ENCODE measurements around the gene WTIP. TPM values are rescaled to one million over a fixed set of nuclear protein-coding genes. Genes with fewer than 3 reads are reported as not detected.

The WTIP gene
- total RNA-seq, 1 experiment from 2014 or later: 32.5 TPM

DNA sequence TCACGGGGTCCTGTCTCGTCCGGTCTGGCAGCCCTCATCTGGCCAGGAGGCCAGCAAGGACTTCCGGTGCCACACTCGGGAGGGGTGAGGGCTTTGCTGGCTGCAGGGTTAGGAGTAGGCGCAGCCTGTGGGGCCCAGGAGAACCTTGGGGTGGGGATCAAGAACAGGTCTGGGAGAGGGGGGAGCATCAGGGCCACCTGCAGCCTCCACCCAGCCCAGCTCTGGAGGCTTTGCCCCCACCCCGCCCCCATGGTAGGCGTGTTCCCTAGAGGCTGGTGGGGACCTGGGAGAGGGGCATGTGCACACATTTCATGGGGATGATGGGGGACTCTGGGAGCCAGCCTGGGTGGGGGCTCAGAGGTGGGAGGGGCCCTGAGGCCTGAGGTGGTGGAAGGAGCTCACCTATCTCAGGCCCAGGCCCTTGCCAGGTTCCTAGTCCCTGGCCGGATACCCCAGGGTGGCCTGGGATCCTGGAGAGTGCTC is 23.3 kb downstream of the WTIP start:
- Mint-ChIP-seq H3K4me1 (peaks cover 14 to 18% of the 10 kb centered on the region in 2 experiments), H3K4me3 (no peak overlapping the region), H3K27me3 (ENCODE audit: low read depth) (peaks cover 11% of the 10 kb centered on the region), H3K36me3 (ENCODE audit: insufficient read depth in 1 of 3, low read depth in 3 of 3) (peaks cover 0 to 2% (median 0%) of the 10 kb centered on the region in 3 experiments; a peak in 2 of 7 replicates), H3K27ac (no peak overlapping the region), H3K9me3 (no peaks in the 10 kb centered on the region)
- Histone ChIP-seq H3K23ac (ENCODE audit: insufficient read length, low read depth, low read length) (no peak overlapping the region), H3K27ac (ENCODE audit: insufficient read length, low read depth, low read length) (no peak overlapping the region), H3K4me2 (ENCODE audit: insufficient read depth, insufficient read length, low read length) (no peak overlapping the region), H3K14ac (ENCODE audit: insufficient read depth, low read length) (no peak overlapping the region), H3T11ph (ENCODE audit: low read length) (no peak overlapping the region), H3K79me1 (ENCODE audit: insufficient read depth, low read depth, low read length, poor library complexity, severe bottlenecking) (no peaks in the 10 kb centered on the region), H3K4ac (ENCODE audit: low read depth, low read length) (no peak overlapping the region), H4K91ac (ENCODE audit: insufficient read length, low read depth, low read length) (no peak overlapping the region), H2BK12ac (ENCODE audit: insufficient read length, low read depth, low read length) (no peak overlapping the region), H3K9ac (ENCODE audit: extremely low read depth, insufficient read length, low read length) (no peak overlapping the region), H3K23me2 (ENCODE audit: insufficient read length, low read depth, low read length, poor library complexity, severe bottlenecking) (no peaks in the 10 kb centered on the region), H2BK15ac (ENCODE audit: low read depth, low read length) (no peak overlapping the region), H2AK5ac (ENCODE audit: insufficient read length, low read length) (no peak overlapping the region), H3K18ac (ENCODE audit: insufficient read length, low read depth, low read length) (no peak overlapping the region), H4K8ac (replicated peaks; ENCODE audit: insufficient read length, low read depth, low read length) (no peak overlapping the region), H3K56ac (ENCODE audit: insufficient read length, low read depth, low read length) (no peak overlapping the region), H3K4me1 (ENCODE audit: insufficient read depth, low read length) (no peaks in the 10 kb centered on the region), H2BK120ac (ENCODE audit: low read depth, low read length, poor library complexity, severe bottlenecking) (no peak overlapping the region), H4K5ac (ENCODE audit: insufficient read length, low read depth, low read length) (no peak overlapping the region), H2AFZ (ENCODE audit: low read length) (no peak overlapping the region), H3K79me2 (ENCODE audit: insufficient read depth, low read length) (no peaks in the 10 kb centered on the region), H3K9me3 (ENCODE audit: control insufficient read depth, low read depth, low read length) (no peaks in the 10 kb centered on the region), H2BK5ac (ENCODE audit: insufficient read length, low read length) (no peak overlapping the region), H2BK20ac (ENCODE audit: low read depth, low read length, poor library complexity, severe bottlenecking) (no peak overlapping the region), H3K27me3 (ENCODE audit: insufficient read depth, low read length) (no peaks in the 10 kb centered on the region), H4K20me1 (ENCODE audit: control insufficient read depth, insufficient read depth, insufficient read length) (no peaks in the 10 kb centered on the region)
- TF ChIP-seq CTCF (conservative IDR thresholded peaks at IDR 0.05): no peak
- no CpG with 5 or more reads among the region's 9 CpGs for WGBS (ENCODE audit: extremely low coverage, insufficient read length, low lambda C conversion rate)
- no peak for DNase-seq

All from H9 (cell line).